HuH-7.5 (cell line): ENCODE measurements around the gene ZFHX3.

ENCODE experiments used
- DNase-seq: peaks from one replicate; pipeline ENCODE4 v3.0.0; 2011; ENCODE audit warnings: low spot score

Gene ZFHX3

GRCh38 chr16:72824761-72825160 is 223.2 kb downstream of the ZFHX3 start:
- no peak for DNase-seq

GRCh38 chr16:72824027-72824426 is 223.9 kb downstream of the ZFHX3 start:
- DNase-seq, result no peak

GRCh38 chr16:72821185-72821950 is 226.6 kb downstream of the ZFHX3 start:
- no peak for DNase-seq

GRCh38 chr16:72819345-72819744 is 228.6 kb downstream of the ZFHX3 start:
- no peak for DNase-seq

- DNase-seq, result no peak
Observed at GRCh38 chr16:72818236-72818845, 229.6 kb downstream of the ZFHX3 start.

GRCh38 chr16:72815348-72816318 is 232.3 kb downstream of the ZFHX3 start:
- no peak for DNase-seq

GRCh38 chr16:72814226-72814625 is 233.7 kb downstream of the ZFHX3 start:
- no peak for DNase-seq

GRCh38 chr16:72812672-72813071 is 235.3 kb downstream of the ZFHX3 start:
- DNase-seq, result no peak

- no peak for DNase-seq
Observed at GRCh38 chr16:72811876-72812275, 236.1 kb downstream of the ZFHX3 start.

- DNase-seq, result no peak
Observed at GRCh38 chr16:72811188-72811720, 236.7 kb downstream of the ZFHX3 start.

GRCh38 chr16:72810480-72810879 is 237.4 kb downstream of the ZFHX3 start:
- DNase-seq, result no peak

GRCh38 chr16:72809446-72809845 is 238.5 kb downstream of the ZFHX3 start:
- no peak for DNase-seq

GRCh38 chr16:72808754-72809153 is 239.2 kb downstream of the ZFHX3 start:
- DNase-seq, result no peak

- no peak for DNase-seq
Observed at GRCh38 chr16:72807245-72807644, 240.7 kb downstream of the ZFHX3 start.

GRCh38 chr16:72805486-72805885 is 242.4 kb downstream of the ZFHX3 start:
- DNase-seq, result no peak

GRCh38 chr16:72800524-72801161 is 247.3 kb downstream of the ZFHX3 start:
- DNase-seq, result no peak

GRCh38 chr16:72798264-72798663 is 249.7 kb downstream of the ZFHX3 start:
- DNase-seq, result no peak

GRCh38 chr16:72797621-72798020 is 250.3 kb downstream of the ZFHX3 start:
- DNase-seq, result no peak

GRCh38 chr16:72796222-72796621 is 251.7 kb downstream of the ZFHX3 start:
- DNase-seq, result no peak

- no peak for DNase-seq
Observed at GRCh38 chr16:72794986-72795385, 252.9 kb downstream of the ZFHX3 start.

GRCh38 chr16:72794319-72794718 is 253.6 kb downstream of the ZFHX3 start:
- no peak for DNase-seq

GRCh38 chr16:72793716-72794115 is 254.2 kb downstream of the ZFHX3 start:
- DNase-seq, result no peak
